GM19238 (cell line): Measurements from ENCODE around the gene TMEM168.
"Not testable (repeated sequence)": the region's sequence is repeated elsewhere in the genome, so short reads cannot be mapped to it uniquely, and the experiment has no call there.

Experiments used
- DNase-seq: peaks from one replicate; pipeline ENCODE4 v3.0.0; 2011; ENCODE audit warnings: low spot score; ENCODE audit not compliant: insufficient read length

TMEM168 gene

GRCh38 chr7:112781558-112781957 lies 8.6 kb downstream of the TMEM168 start:
- no peak for DNase-seq

GRCh38 chr7:112781110-112781509 lies 9.1 kb downstream of the TMEM168 start:
- no peak for DNase-seq

GRCh38 chr7:112779667-112780066 lies 10.5 kb downstream of the TMEM168 start:
- no peak for DNase-seq

GRCh38 chr7:112777406-112777805 lies 12.8 kb downstream of the TMEM168 start:
- no peak for DNase-seq

GRCh38 chr7:112771166-112771565 lies 19.0 kb downstream of the TMEM168 start:
- no peak for DNase-seq

GRCh38 chr7:112770051-112770450 lies 20.1 kb downstream of the TMEM168 start:
- no peak for DNase-seq

- no peak for DNase-seq
Measured at GRCh38 chr7:112765105-112765504, 25.1 kb downstream of the TMEM168 start.

- no peak for DNase-seq
Measured at GRCh38 chr7:112763996-112764395, 26.2 kb downstream of the TMEM168 start.

- no peak for DNase-seq
Measured at GRCh38 chr7:112763298-112763697, 26.9 kb downstream of the TMEM168 start.

GRCh38 chr7:112759905-112760304 lies 30.3 kb downstream of the TMEM168 start:
- DNase-seq, result no peak

GRCh38 chr7:112757337-112757736 lies 32.9 kb downstream of the TMEM168 start:
- no peak for DNase-seq

- no peak for DNase-seq
Measured at GRCh38 chr7:112753298-112753697, 36.9 kb downstream of the TMEM168 start.

- DNase-seq, result no peak
Measured at GRCh38 chr7:112752576-112752975, 37.6 kb downstream of the TMEM168 start.

GRCh38 chr7:112749775-112750174 lies 40.4 kb downstream of the TMEM168 start:
- no peak for DNase-seq

- DNase-seq, result no peak
Measured at GRCh38 chr7:112748381-112748780, 41.8 kb downstream of the TMEM168 start.

GRCh38 chr7:112745635-112746034 lies 44.6 kb downstream of the TMEM168 start:
- no peak for DNase-seq

GRCh38 chr7:112744818-112745217 lies 45.4 kb downstream of the TMEM168 start:
- no peak for DNase-seq

GRCh38 chr7:112743811-112744210 lies 46.4 kb downstream of the TMEM168 start:
- no peak for DNase-seq

- no peak for DNase-seq
Measured at GRCh38 chr7:112740667-112741066, 49.5 kb downstream of the TMEM168 start.

GRCh38 chr7:112739436-112740180 lies 50.6 kb downstream of the TMEM168 start:
- DNase-seq, result no peak

GRCh38 chr7:112735261-112735660 lies 54.9 kb downstream of the TMEM168 start:
- no peak for DNase-seq

- not testable (repeated sequence) for DNase-seq
Measured at GRCh38 chr7:112731324-112731723, 58.9 kb downstream of the TMEM168 start.

GRCh38 chr7:112726076-112726475 lies 64.1 kb downstream of the TMEM168 start:
- DNase-seq, result no peak

GRCh38 chr7:112723416-112723815 lies 66.8 kb downstream of the TMEM168 start:
- DNase-seq, result no peak
